T-cell (primary cell): ENCODE measurements around the gene COPB1. TPM values are rescaled to one million over a fixed set of nuclear protein-coding genes. Genes with fewer than 3 reads are reported as not detected.

Experiments used
- ATAC-seq, 4 experiments: fragments of 200-7000 bp in 3 of 4; fragments of 150-1000 bp in 1 of 4; cut with Tn5 transposase; replicated peaks in 1 of 4; 1 replicate in 3 of 4; 2 replicates in 1 of 4; pipeline ENCODE4 v1.10.0; 2021; ENCODE audit warnings: moderate library complexity in 3 of 4, mild to moderate bottlenecking in 2 of 4, moderate number of reproducible peaks in 1 of 4
- CTCF ChIA-PET, 2 donors: fragments of 300-600 bp; sonication (Branson Sonifier 250); formaldehyde crosslinking; loops; one replicate each; lab custom pipeline; 2022; ENCODE audit warnings: antibody characterized with exemption in 2 of 2; lab: Charles Lee
- POLR2A ChIA-PET, 2 donors: fragments of 300-600 bp; sonication (Branson Sonifier 250); formaldehyde crosslinking; loops; one replicate each; lab custom pipeline; 2022; ENCODE audit warnings: antibody characterized with exemption in 2 of 2; lab: Charles Lee
- DNase-seq, 35 experiments: peaks; one replicate each; pipeline versions ENCODE4 v3.0.0 to v3.0.0-alpha.2; 2013 to 2023
- H3K27ac ChIP-seq: one replicate; pipeline ENCODE4 v1.5.1; 2013; ENCODE audit warnings: low read length
- H3K27me3 ChIP-seq, 2 experiments: replicated peaks in 1 of 2; 1 replicate in 1 of 2; 2 replicates in 1 of 2; pipeline versions ENCODE4 v1.6.1 to v1.7.0; 2013; ENCODE audit warnings: low read length in 1 of 2, mixed read lengths in 1 of 2; ENCODE audit not compliant: control insufficient read depth in 2 of 2, insufficient read depth in 2 of 2; ENCODE audit errors: extremely low read depth in 1 of 2
- H3K36me3 ChIP-seq, 2 donors: 1 replicate in 1 of 2; 2 replicates in 1 of 2; pipeline versions ENCODE4 v1.6.1 to v1.7.0; 2013; ENCODE audit warnings: low read length in 1 of 2; ENCODE audit not compliant: control insufficient read depth in 2 of 2, insufficient read depth in 1 of 2; ENCODE audit errors: extremely low read depth in 1 of 2
- H3K4me1 ChIP-seq, 2 experiments: 1 replicate in 1 of 2; 2 replicates in 1 of 2; pipeline versions ENCODE4 v1.6.1 to v1.7.0; 2013; ENCODE audit warnings: low read length in 2 of 2, mixed read lengths in 1 of 2; ENCODE audit not compliant: insufficient read depth in 2 of 2, control insufficient read depth in 1 of 2; ENCODE audit errors: extremely low read depth in 1 of 2
- H3K4me3 ChIP-seq, 2 donors: 1 replicate in 1 of 2; 2 replicates in 1 of 2; pipeline versions ENCODE4 v1.5.1 to v1.7.0; 2013; ENCODE audit warnings: mild to moderate bottlenecking in 2 of 2, low read length in 1 of 2, moderate library complexity in 1 of 2; ENCODE audit not compliant: control insufficient read depth in 1 of 2; ENCODE audit errors: extremely low read depth in 1 of 2
- H3K9me3 ChIP-seq: 2 replicates; pipeline ENCODE4 v1.7.0; 2013
- H3K27ac Mint-ChIP-seq, 2 donors: one replicate each; pipeline ENCODE4 v1.8.0; 2020 to 2021; ENCODE audit warnings: mild to moderate bottlenecking in 2 of 2, mixed read lengths in 2 of 2
- H3K27me3 Mint-ChIP-seq, 2 donors: one replicate each; pipeline ENCODE4 v1.8.0; 2021 to 2022; ENCODE audit warnings: mixed read lengths in 2 of 2
- H3K36me3 Mint-ChIP-seq: one replicate; pipeline ENCODE4 v1.8.0; 2021; ENCODE audit warnings: mixed read lengths
- H3K4me1 Mint-ChIP-seq, 3 donors: one replicate each; pipeline ENCODE4 v1.8.0; 2020 to 2022; ENCODE audit warnings: mixed read lengths in 3 of 3, mild to moderate bottlenecking in 1 of 3
- H3K4me3 Mint-ChIP-seq, 3 donors: one replicate each; pipeline ENCODE4 v1.8.0; 2020 to 2022; ENCODE audit warnings: mild to moderate bottlenecking in 3 of 3, mixed read lengths in 3 of 3, moderate library complexity in 3 of 3
- H3K9me3 Mint-ChIP-seq, 3 donors: one replicate each; pipeline ENCODE4 v1.8.0; 2020 to 2022; ENCODE audit warnings: mixed read lengths in 3 of 3
- WGBS: methylation state at CpG from one replicate; pipeline ENCODE4 v1.1.5; 2013; ENCODE audit warnings: missing lambda C conversion rate; ENCODE audit not compliant: insufficient coverage; 5-methylcytosine and 5-hydroxymethylcytosine counted together
- total RNA-seq, 35 experiments: library from RNA in 6 of 35; stranded (reverse) in 6 of 35; fragments of 120-200 nt in 1 of 35; gene quantifications; one replicate each; pipeline versions ENCODE4 v1.2.1 to v1.2.4 and lab custom pipeline; 2013 to 2026

COPB1 gene
- total RNA-seq, 5 donors from 2014 or later (not counting 1 experiment from before 2014, with no cell fraction given): 65.1 to 80.8 (median 78.1) TPM

- Histone ChIP-seq H3K27ac (no peak overlapping the region), H3K9me3 (no peaks in the 10 kb centered on the region), H3K4me1 (peaks cover 5 to 24% of the 10 kb centered on the region in 2 experiments), H3K4me3 (no peak overlapping the region), H3K27me3 (no peaks in the 10 kb centered on the region), H3K36me3 (no peaks in the 10 kb centered on the region)
- POLR2A ChIA-PET: no interaction called here
- CTCF ChIA-PET: interaction anchor here (0.5 to 2.0 kb wide), 3 partner anchors 19 to 948 kb away, joined by 3 to 8 read pairs (median 4); no protein-coding TSS in a partner anchor
- Mint-ChIP-seq H3K4me1 (peaks cover 22 to 38% (median 34%) of the 10 kb centered on the region in 3 donors), H3K27me3 (no peaks in the 10 kb centered on the region), H3K36me3 (peaks cover 14% of the 10 kb centered on the region), H3K4me3 (no peak overlapping the region), H3K9me3 (peaks cover 3 to 5% (median 5%) of the 10 kb centered on the region in 3 donors), H3K27ac (peak overlapping the region; percentile 5 to 55)
- DNase-seq (peak in 3 of 35 experiments; percentile 5 to 33 (median 7)), ATAC-seq (peak in 3 of 4 experiments; percentile 43 to 69 (median 52))
- 29% methylated on average over 1 of the region's 3 CpGs for WGBS
Measured at GRCh38 chr11:14435717-14436512, 63.7 kb downstream of the COPB1 start.

GRCh38 chr11:14425621-14426020, 74.0 kb downstream of the COPB1 start:
- H3K9me3 Mint-ChIP-seq: peaks cover 3 to 6% (median 4%) of the 10 kb centered on the region in 3 donors
- no peaks in the 10 kb centered on the region for H3K4me1 Mint-ChIP-seq
- no peak overlapping the region for H3K4me3 ChIP-seq
- H3K9me3 ChIP-seq: no peaks in the 10 kb centered on the region
- DNase-seq (no peak), ATAC-seq (no peak)
- H3K36me3 Mint-ChIP-seq: peaks cover 11% of the 10 kb centered on the region
- no peak overlapping the region for H3K27ac Mint-ChIP-seq
- H3K4me3 Mint-ChIP-seq: no peak overlapping the region
- H3K27me3 ChIP-seq: no peaks in the 10 kb centered on the region
- H3K4me1 ChIP-seq: peaks cover 0 to 2% of the 10 kb centered on the region in 2 experiments
- no peaks in the 10 kb centered on the region for H3K27me3 Mint-ChIP-seq
- POLR2A ChIA-PET: no interaction called here
- no peak overlapping the region for H3K27ac ChIP-seq
- CTCF ChIA-PET: no interaction called here
- no peaks in the 10 kb centered on the region for H3K36me3 ChIP-seq

DNA sequence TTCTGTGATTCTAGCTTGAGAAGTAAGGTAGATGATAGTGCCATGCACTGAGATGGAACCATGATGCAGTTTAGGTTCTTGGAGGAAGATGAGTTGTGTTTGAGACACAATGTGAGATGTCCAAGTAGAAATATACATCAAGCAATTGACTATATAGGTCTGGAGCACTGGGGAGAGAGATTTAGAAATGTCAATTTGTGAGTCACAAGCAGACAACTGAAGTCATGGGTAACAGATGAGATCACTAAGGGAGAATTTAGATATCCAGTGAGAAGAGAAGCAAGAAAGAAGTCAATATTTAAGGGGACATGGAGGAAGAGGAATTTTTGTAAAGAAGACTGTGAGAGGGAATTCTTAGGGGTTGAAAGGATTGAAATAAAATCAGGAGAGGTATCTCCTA, 75.5 kb downstream of the COPB1 start:
- Mint-ChIP-seq H3K36me3 (peaks cover 4% of the 10 kb centered on the region), H3K4me1 (no peaks in the 10 kb centered on the region), H3K27me3 (no peaks in the 10 kb centered on the region), H3K27ac (no peak overlapping the region), H3K9me3 (no peaks in the 10 kb centered on the region), H3K4me3 (no peak overlapping the region)
- Histone ChIP-seq H3K9me3 (no peaks in the 10 kb centered on the region), H3K4me1 (peaks cover 0 to 2% of the 10 kb centered on the region in 2 experiments), H3K36me3 (no peaks in the 10 kb centered on the region), H3K27me3 (no peaks in the 10 kb centered on the region), H3K27ac (no peak overlapping the region), H3K4me3 (no peak overlapping the region)
- POLR2A ChIA-PET: no interaction called here
- DNase-seq: no peak
- ATAC-seq: no peak
- CTCF ChIA-PET: no interaction called here

DNA sequence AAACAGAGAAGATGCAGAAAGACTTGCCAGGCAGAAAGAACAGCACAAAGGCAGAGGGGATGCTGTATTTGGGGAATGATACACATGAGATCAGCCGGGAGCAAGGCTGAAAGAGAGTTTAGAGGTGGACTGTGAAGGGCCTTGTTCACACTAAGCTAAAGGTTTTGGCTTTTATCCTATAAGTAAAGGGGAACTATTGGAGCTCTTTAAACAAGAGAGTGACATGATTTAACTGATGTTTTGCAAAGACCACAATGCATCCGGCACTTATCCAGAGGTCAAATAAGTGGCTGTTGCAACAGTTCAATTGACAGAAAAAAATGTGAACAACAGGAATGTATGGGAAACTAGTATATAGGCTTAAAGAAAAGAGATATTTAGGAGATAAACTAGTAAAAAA, 76.0 kb downstream of the COPB1 start:
- H3K27ac Mint-ChIP-seq: no peak overlapping the region
- Histone ChIP-seq H3K9me3 (no peaks in the 10 kb centered on the region), H3K36me3 (no peaks in the 10 kb centered on the region), H3K4me1 (peaks cover 0 to 2% of the 10 kb centered on the region in 2 experiments), H3K27ac (no peak overlapping the region), H3K4me3 (no peak overlapping the region), H3K27me3 (no peaks in the 10 kb centered on the region)
- ChIA-PET CTCF (interaction anchor here in 1 of 2 donors (0.7 kb wide), 1 partner anchor 77 kb away, joined by 3 read pairs; no protein-coding TSS in a partner anchor), POLR2A (no interaction called here)
- no peak for DNase-seq
- WGBS: 100% methylated on average over 2 of the region's 2 CpGs
- no peaks in the 10 kb centered on the region for H3K27me3 Mint-ChIP-seq
- H3K36me3 Mint-ChIP-seq: peaks cover 4% of the 10 kb centered on the region
- H3K4me1 Mint-ChIP-seq: no peaks in the 10 kb centered on the region
- no peaks in the 10 kb centered on the region for H3K9me3 Mint-ChIP-seq
- no peak overlapping the region for H3K4me3 Mint-ChIP-seq
- ATAC-seq: no peak

GRCh38 chr11:14422814-14423182, 76.8 kb downstream of the COPB1 start:
- POLR2A ChIA-PET: no interaction called here
- peaks cover 4% of the 10 kb centered on the region for H3K36me3 Mint-ChIP-seq
- H3K9me3 Mint-ChIP-seq: no peaks in the 10 kb centered on the region
- no peak overlapping the region for H3K27ac Mint-ChIP-seq
- no peaks in the 10 kb centered on the region for H3K27me3 ChIP-seq
- H3K9me3 ChIP-seq: no peaks in the 10 kb centered on the region
- ATAC-seq (no peak), DNase-seq (no peak)
- no peaks in the 10 kb centered on the region for H3K36me3 ChIP-seq
- CTCF ChIA-PET: no interaction called here
- no peak overlapping the region for H3K27ac ChIP-seq
- no peak overlapping the region for H3K4me3 Mint-ChIP-seq
- H3K4me1 ChIP-seq: peaks cover 0 to 2% of the 10 kb centered on the region in 2 experiments
- no CpG with 5 or more reads among the region's 2 CpGs for WGBS
- H3K4me3 ChIP-seq: no peak overlapping the region
- H3K27me3 Mint-ChIP-seq: no peaks in the 10 kb centered on the region
- no peaks in the 10 kb centered on the region for H3K4me1 Mint-ChIP-seq

DNA sequence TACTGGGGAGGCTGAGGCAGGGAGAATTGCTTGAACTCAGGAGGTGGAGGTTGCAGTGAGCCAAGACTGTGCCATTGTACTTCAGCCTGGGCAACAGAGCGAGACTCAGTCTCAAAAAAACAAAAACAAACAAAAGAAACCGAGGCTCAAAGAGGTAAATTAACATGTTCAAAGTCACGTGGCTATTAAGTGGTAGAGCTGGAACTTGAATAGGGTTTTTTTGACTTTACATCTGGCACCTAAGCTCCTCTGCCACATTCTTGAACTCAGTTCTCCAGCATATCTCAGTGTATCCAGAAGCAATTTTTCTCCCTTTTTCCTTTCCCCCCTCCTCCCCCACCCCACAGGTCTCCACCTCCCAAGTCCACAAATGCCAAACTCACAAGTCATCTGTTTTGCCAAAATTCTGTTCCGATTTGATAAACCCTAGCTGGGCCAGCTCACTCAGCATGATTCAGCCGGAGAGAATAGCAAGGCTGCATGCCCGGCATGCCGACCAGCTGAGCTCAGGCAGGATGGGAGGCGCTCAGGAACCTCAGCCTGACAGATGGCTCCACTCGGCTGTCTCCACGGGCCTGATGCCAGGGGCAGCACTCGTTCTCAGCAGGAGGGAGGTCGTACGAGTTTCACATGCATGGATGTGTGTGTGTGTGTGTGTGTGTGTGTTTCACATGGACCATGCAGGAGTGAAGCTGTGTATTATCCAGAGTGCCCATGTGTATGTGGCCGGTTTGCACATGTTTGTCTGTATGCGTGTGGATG, 77.4 kb downstream of the COPB1 start:
- H3K4me1 ChIP-seq: peaks cover 0 to 3% of the 10 kb centered on the region in 2 experiments
- ChIA-PET POLR2A (no interaction called here), CTCF (no interaction called here)
- ATAC-seq: no peak
- WGBS: 73% methylated on average over 12 of the region's 15 CpGs
- no peak overlapping the region for H3K27ac Mint-ChIP-seq
- DNase-seq: no peak
- no peak overlapping the region for H3K27ac ChIP-seq
- H3K27me3 ChIP-seq: no peaks in the 10 kb centered on the region
- no peaks in the 10 kb centered on the region for H3K36me3 ChIP-seq
- no peak overlapping the region for H3K4me3 ChIP-seq
- H3K4me3 Mint-ChIP-seq: no peak overlapping the region
- no peaks in the 10 kb centered on the region for H3K27me3 Mint-ChIP-seq
- H3K4me1 Mint-ChIP-seq: peaks cover 0 to 2% (median 0%) of the 10 kb centered on the region in 3 donors
- H3K9me3 Mint-ChIP-seq: no peaks in the 10 kb centered on the region
- peaks cover 4% of the 10 kb centered on the region for H3K36me3 Mint-ChIP-seq
- no peaks in the 10 kb centered on the region for H3K9me3 ChIP-seq
